ENCODE data around the gene RPRD2.

The RPRD2 gene

GRCh38 chr1:150498342-150498741, 134.4 kb downstream of the RPRD2 start:
- peaks cover 91% of the 10 kb centered on the region for H3K36me3 ChIP-seq
- no peak for TF ChIP-seq CTCF (IDR thresholded peaks at IDR 0.05; ENCODE audit: low read depth, low read length)

GRCh38 chr1:150505431-150505830, 141.5 kb downstream of the RPRD2 start:
- Histone ChIP-seq H3K27me3 (ENCODE audit: insufficient read depth, low read depth, severe bottlenecking) (no peaks in the 10 kb centered on the region), H3K9me3 (ENCODE audit: severe bottlenecking) (no peaks in the 10 kb centered on the region), H3K36me3 (peaks cover 64% of the 10 kb centered on the region), H3K4me3 (ENCODE audit: low read depth, low read length) (no peak overlapping the region), H3K27ac (no peak overlapping the region)
- no peak for DNase-seq
- no peak for TF ChIP-seq CTCF (IDR thresholded peaks at IDR 0.05; ENCODE audit: low read depth, low read length)

More at GRCh38 chr1:150498342-150498741, 134.4 kb downstream of the RPRD2 start:
- Histone ChIP-seq H3K27ac (no peak overlapping the region), H3K4me3 (ENCODE audit: low read depth, low read length) (no peak overlapping the region), H3K27me3 (ENCODE audit: insufficient read depth, low read depth, severe bottlenecking) (no peaks in the 10 kb centered on the region), H3K9me3 (ENCODE audit: severe bottlenecking) (no peaks in the 10 kb centered on the region)
- no peak for DNase-seq

DNA sequence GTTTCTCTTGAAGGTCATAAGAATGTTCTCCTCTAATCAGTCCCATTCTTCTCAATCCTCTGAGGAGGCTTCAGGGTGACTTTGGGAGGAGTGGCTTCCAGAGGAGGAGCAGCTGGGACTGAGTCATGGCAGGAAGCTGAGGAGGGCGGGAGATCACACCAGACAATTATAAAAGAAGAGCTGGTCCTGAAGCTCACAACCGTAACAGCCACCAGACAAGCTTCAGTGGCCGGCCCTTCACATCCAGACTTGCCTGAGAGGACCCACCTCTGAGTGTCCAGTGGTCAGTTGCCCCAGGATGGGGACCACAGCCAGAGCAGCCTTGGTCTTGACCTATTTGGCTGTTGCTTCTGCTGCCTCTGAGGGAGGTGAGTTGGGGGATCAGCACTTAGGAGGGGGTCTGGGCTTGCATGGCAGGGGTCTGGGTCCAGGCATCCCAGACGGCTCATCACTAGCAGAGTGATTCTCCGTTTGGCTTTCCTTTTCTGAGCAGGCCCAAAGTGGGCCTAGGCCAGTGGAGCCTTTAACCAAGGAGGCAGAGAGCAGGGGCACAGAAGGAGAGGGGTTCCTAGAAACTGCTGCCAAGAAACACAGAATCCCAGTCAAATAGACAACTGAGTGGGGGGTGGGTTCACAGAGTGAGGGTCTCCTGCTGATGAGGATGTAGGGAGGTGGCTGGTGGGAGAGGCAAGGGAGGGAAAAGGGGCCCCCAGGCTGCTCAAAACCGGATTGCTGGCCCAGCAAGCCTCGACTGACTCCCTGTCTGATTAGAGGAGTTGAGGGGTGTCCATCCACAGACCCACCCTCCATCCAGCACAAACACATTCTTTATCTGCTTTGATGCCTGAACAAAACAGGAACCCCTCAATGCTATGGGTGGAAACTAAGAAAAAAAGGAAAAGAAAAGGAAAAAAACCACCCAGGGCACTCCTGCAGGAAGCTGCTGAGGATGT, 144.2 kb downstream of the RPRD2 start, which contains the start of gene ECM1:
ECM1 (plus strand) TSS at position 198 of the 953 bp plus-strand sequence; CDS start at position 299, 101 bp downstream.
- Histone ChIP-seq H3K27ac (no peak within 1 kb of the TSS), H3K9me3 (ENCODE audit: severe bottlenecking) (no peaks in the 10 kb centered on the region), H3K36me3 (peaks cover 43% of the 10 kb centered on the region), H3K4me3 (ENCODE audit: low read depth, low read length) (no peak within 1 kb of the TSS), H3K27me3 (ENCODE audit: insufficient read depth, low read depth, severe bottlenecking) (no peaks in the 10 kb centered on the region)
- no peak for TF ChIP-seq CTCF (IDR thresholded peaks at IDR 0.05; ENCODE audit: low read depth, low read length)
- no peak for DNase-seq

DNA sequence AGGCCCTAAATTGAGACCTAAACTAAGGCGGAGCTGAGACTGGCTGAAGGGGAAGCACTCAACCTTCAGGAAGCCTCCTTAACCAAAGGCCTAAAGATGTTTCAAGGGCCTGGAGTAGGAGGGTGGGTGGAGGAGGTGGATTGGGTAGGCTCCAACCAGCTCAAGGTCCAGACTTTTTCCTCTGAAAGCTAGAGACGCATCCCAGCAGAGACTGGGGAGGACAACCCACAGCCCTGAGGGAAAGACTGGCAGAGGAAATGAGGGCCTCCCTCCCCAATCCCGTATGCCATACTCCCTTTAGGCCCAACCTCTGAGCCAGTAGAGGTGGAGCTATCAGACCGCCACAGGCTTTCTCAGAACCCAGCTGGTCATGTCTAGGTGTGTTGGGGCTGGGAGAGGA, 145.0 kb downstream of the RPRD2 start:
- H3K36me3 ChIP-seq: peaks cover 41% of the 10 kb centered on the region
- H3K4me3 ChIP-seq (ENCODE audit: low read depth, low read length): no peak overlapping the region
- no peaks in the 10 kb centered on the region for H3K9me3 ChIP-seq (ENCODE audit: severe bottlenecking)
- no peak overlapping the region for H3K27ac ChIP-seq
- H3K27me3 ChIP-seq (ENCODE audit: insufficient read depth, low read depth, severe bottlenecking): no peaks in the 10 kb centered on the region
- TF ChIP-seq CTCF (IDR thresholded peaks at IDR 0.05; ENCODE audit: low read depth, low read length): no peak
- DNase-seq: no peak

DNA sequence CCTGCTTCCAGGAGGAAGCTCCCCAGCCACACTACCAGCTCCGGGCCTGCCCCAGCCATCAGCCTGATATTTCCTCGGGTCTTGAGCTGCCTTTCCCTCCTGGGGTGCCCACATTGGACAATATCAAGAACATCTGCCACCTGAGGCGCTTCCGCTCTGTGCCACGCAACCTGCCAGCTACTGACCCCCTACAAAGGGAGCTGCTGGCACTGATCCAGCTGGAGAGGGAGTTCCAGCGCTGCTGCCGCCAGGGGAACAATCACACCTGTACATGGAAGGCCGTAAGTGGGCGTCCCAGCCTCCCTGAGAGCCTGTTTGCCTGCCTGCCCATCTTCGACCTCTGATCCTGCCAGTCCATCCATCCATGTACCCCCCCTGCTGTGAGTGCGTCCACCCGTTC, 147.6 kb downstream of the RPRD2 start:
- Histone ChIP-seq H3K27me3 (ENCODE audit: insufficient read depth, low read depth, severe bottlenecking) (no peaks in the 10 kb centered on the region), H3K27ac (no peak overlapping the region), H3K9me3 (ENCODE audit: severe bottlenecking) (no peaks in the 10 kb centered on the region), H3K4me3 (ENCODE audit: low read depth, low read length) (no peak overlapping the region), H3K36me3 (peaks cover 15% of the 10 kb centered on the region)
- DNase-seq: no peak
- no peak for TF ChIP-seq CTCF (IDR thresholded peaks at IDR 0.05; ENCODE audit: low read depth, low read length)
